Thymus (tissue), 11 donors: ENCODE results near the gene FUT7. TPM values are rescaled to one million over a fixed set of nuclear protein-coding genes. Genes with fewer than 3 reads are reported as not detected.
A peak's percentile ranks its signal among the peaks of the same experiment; 100 is the strongest.
"Not testable (repeated sequence)": the region's sequence is repeated elsewhere in the genome, so short reads cannot be mapped to it uniquely, and the experiment has no call there.

ENCODE experiments used
- DNase-seq, 9 donors: peaks; one replicate each; pipeline ENCODE4 v3.0.0-alpha.2; 2013; ENCODE audit warnings: low spot score in 9 of 9, low read depth in 6 of 9, missing footprints in 1 of 9
- H3K27ac ChIP-seq, 2 donors: one replicate each; pipeline ENCODE4 v1.5.1; 2013; ENCODE audit warnings: control low read depth in 1 of 2, low read depth in 1 of 2, low read length in 1 of 2, mild to moderate bottlenecking in 1 of 2, moderate library complexity in 1 of 2
- H3K27me3 ChIP-seq, 2 donors: one replicate each; pipeline ENCODE4 v1.5.1; 2013; ENCODE audit warnings: low read length in 1 of 2; ENCODE audit not compliant: control insufficient read depth in 2 of 2, insufficient read depth in 1 of 2
- H3K36me3 ChIP-seq, 2 donors: one replicate each; pipeline ENCODE4 v1.5.1; 2013; ENCODE audit warnings: low read length in 1 of 2, mild to moderate bottlenecking in 1 of 2, moderate library complexity in 1 of 2; ENCODE audit not compliant: control insufficient read depth in 2 of 2, insufficient read depth in 2 of 2
- H3K4me1 ChIP-seq, 2 donors: one replicate each; pipeline ENCODE4 v1.5.1; 2013; ENCODE audit warnings: low read length in 2 of 2; ENCODE audit not compliant: control insufficient read depth in 2 of 2, insufficient read depth in 2 of 2
- H3K4me3 ChIP-seq, 2 donors: one replicate each; pipeline ENCODE4 v1.5.1; 2013; ENCODE audit warnings: low read length in 2 of 2, control low read depth in 1 of 2, mild to moderate bottlenecking in 1 of 2
- H3K9me3 ChIP-seq, 2 donors: one replicate each; pipeline ENCODE4 v1.5.1; 2013; ENCODE audit warnings: low read length in 1 of 2, mild to moderate bottlenecking in 1 of 2; ENCODE audit not compliant: control insufficient read depth in 2 of 2, insufficient read depth in 1 of 2
- WGBS: extraction: QIAGEN DNeasy Blood & Tissue Kit; methylation state at CpG from one replicate; pipeline ENCODE4 v1.1.7; 2013; 5-methylcytosine and 5-hydroxymethylcytosine counted together
- polyA plus RNA-seq: library from polyadenylated mRNA; stranded (reverse); fragments of 200-250 nt; gene quantifications from one replicate; pipeline ENCODE4 v1.2.3, GENCODE V29; 2013
- total RNA-seq: library from RNA; stranded (reverse); fragments of 120-200 nt; gene quantifications from one replicate; pipeline ENCODE4 v1.2.4, GENCODE V29; 2013
- donor health status: healthy.

FUT7 gene
- total and polyA plus RNA-seq, 2 donors, result 0.99 to 4.6 TPM

GRCh38 chr9:137037035-137037434 lies 5.1 kb upstream of the FUT7 start:
- Histone ChIP-seq H3K9me3 (no peaks in the 10 kb centered on the region), H3K4me3 (no peak overlapping the region), H3K36me3 (no peaks in the 10 kb centered on the region), H3K4me1 (peaks cover 4 to 21% of the 10 kb centered on the region in 2 donors), H3K27ac (no peak overlapping the region), H3K27me3 (peaks cover 5 to 53% of the 10 kb centered on the region in 2 donors)
- WGBS, result 94% methylated on average over 13 of the region's 13 CpGs
- DNase-seq, result no peak

DNA sequence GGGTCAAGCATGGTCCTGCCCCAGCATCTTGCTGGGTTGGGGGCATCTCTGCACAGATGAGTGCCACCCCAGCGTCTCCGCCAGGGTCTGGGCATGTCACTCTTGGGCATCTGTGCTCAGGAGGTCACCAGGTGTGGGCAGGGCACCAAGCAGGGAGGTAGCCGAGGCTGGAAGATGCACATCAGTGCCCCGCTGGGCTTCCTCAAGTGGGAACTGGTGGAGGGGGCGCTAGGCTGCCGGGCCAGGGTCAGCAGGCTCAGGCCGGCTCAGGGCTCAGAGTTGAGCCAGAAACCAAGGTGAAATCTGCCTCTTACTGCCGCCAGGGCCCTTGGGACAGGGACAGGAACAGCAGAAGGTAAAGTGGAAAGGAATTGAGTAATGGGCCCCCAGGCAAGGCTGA lies 4.0 kb upstream of the FUT7 start:
- DNase-seq, result no peak
- Histone ChIP-seq H3K36me3 (no peaks in the 10 kb centered on the region), H3K27ac (no peak overlapping the region), H3K27me3 (peaks cover 16 to 53% of the 10 kb centered on the region in 2 donors), H3K9me3 (no peaks in the 10 kb centered on the region), H3K4me3 (no peak overlapping the region), H3K4me1 (peaks cover 4 to 25% of the 10 kb centered on the region in 2 donors)
- WGBS, result 94% methylated on average over 8 of the region's 8 CpGs

DNA sequence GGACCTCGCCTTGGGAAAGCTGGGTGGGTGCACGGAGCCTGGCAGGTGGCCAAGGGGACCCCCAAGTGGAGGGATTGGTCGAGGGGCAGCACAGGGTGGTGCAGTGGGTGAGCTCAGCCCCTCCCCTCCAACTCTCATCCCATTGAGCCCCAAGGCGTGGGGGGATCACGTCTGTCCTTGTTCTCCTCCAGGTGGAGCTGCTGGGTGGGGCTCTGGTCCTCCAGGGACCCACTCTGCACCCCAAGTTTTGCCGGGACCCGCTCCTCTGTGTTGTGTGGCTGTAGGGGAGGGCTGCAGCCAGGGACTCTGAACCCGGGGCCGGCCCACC lies 3.6 kb upstream of the FUT7 start:
- no peak for DNase-seq
- peaks cover 19 to 53% of the 10 kb centered on the region in 2 donors for H3K27me3 ChIP-seq
- H3K9me3 ChIP-seq, result no peaks in the 10 kb centered on the region
- 46% methylated on average over 9 of the region's 9 CpGs for WGBS
- no peak overlapping the region for H3K27ac ChIP-seq
- no peaks in the 10 kb centered on the region for H3K36me3 ChIP-seq
- H3K4me3 ChIP-seq, result no peak overlapping the region
- H3K4me1 ChIP-seq, result peaks cover 4 to 29% of the 10 kb centered on the region in 2 donors

DNA sequence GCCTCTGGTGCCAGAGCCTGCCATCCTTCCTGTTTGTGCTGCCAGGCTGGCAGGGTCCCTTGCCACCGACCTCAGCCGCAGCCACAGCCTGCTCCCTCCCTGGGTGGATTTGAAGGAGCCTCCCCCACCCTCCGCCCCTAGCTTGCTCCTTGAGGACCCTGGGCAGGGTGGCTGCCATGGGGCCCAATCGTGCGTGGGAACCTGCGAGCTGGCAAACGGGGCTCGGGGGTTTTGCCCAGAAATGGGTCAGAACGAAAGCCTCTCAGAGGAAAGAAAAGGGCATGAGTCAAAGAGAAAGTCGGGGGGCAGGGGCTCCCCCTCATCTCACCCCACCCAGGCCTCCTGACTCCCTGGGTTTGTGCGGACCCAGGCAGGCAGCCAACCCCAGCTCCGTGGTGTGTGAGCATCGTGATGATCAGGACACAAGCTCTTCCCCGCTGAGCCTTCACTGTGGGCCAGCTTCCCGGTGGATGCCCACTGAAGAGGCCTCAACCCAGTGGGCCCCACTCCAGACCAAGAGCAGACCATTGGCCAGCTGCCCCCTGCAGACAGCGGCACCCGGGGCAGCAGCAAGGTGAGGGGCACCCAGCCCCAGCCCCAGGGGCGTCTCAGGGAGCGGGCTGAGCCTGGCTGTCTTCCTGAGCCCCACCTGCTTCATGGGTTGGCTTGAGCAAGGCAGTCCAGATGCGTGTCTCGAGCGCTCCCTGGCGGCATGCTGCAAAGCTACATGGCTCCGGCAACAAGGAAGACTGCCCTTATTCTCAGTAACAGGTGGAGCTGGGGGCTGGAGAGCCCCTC lies 3.0 kb upstream of the FUT7 start:
- no peak overlapping the region for H3K4me3 ChIP-seq
- peak; percentile 68 to 93 (median 78) for DNase-seq
- WGBS, result 2% methylated on average over 24 of the region's 24 CpGs
- no peaks in the 10 kb centered on the region for H3K9me3 ChIP-seq
- peaks cover 7 to 35% of the 10 kb centered on the region in 2 donors for H3K4me1 ChIP-seq
- peaks cover 23 to 56% of the 10 kb centered on the region in 2 donors for H3K27me3 ChIP-seq
- H3K36me3 ChIP-seq, result no peaks in the 10 kb centered on the region
- H3K27ac ChIP-seq, result peak overlapping the region in 1 of 2 donors; percentile 8

GRCh38 chr9:137034039-137034708 lies 2.3 kb upstream of the FUT7 start:
- H3K27ac ChIP-seq, result no peak overlapping the region
- H3K4me1 ChIP-seq, result peaks cover 8 to 42% of the 10 kb centered on the region in 2 donors

DNA sequence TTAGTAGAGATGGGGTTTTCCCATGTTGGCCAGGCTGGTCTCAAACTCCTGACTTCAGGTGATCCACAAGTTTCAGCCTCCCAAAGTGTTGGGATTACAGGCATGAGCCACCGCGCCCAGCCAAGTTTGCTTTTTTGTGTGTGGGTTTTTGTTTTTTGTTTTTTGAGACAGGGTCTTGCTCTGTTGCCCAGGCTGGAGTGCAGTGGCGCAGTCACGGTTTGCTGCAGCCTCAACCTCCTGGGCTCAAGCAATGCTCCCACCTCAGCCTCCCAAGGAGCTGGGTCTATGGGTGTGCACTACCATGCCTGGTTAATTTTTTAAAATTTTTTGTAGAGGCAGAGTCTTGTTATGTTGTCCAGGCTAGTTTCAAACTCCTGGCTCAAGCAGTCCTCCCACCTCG lies 1.6 kb upstream of the FUT7 start:
- WGBS, result 97% methylated on average over 5 of the region's 5 CpGs
- Histone ChIP-seq H3K27me3 (peaks cover 26 to 64% of the 10 kb centered on the region in 2 donors), H3K4me1 (peaks cover 13 to 49% of the 10 kb centered on the region in 2 donors)
- H3K36me3 ChIP-seq, H3K4me3 ChIP-seq, H3K27ac ChIP-seq, H3K9me3 ChIP-seq, DNase-seq: not testable (repeated sequence)

More at GRCh38 chr9:137034039-137034708, 2.3 kb upstream of the FUT7 start:
- Histone ChIP-seq H3K27me3 (peaks cover 26 to 62% of the 10 kb centered on the region in 2 donors), H3K4me3 (no peak overlapping the region), H3K36me3 (no peaks in the 10 kb centered on the region), H3K9me3 (no peaks in the 10 kb centered on the region)
- no peak for DNase-seq
- WGBS, result 8% methylated on average over 15 of the region's 15 CpGs

- H3K27me3 ChIP-seq, result peaks cover 26 to 67% of the 10 kb centered on the region in 2 donors
- no peaks in the 10 kb centered on the region for H3K36me3 ChIP-seq
- 56% methylated on average over 10 of the region's 10 CpGs for WGBS
- H3K9me3 ChIP-seq, result no peaks in the 10 kb centered on the region
- no peak for DNase-seq
- H3K4me1 ChIP-seq, result peaks cover 13 to 51% of the 10 kb centered on the region in 2 donors
- no peak overlapping the region for H3K4me3 ChIP-seq
- peak overlapping the region in 1 of 2 donors; percentile 26 for H3K27ac ChIP-seq
Measured at GRCh38 chr9:137032858-137033257, 970 bp upstream of the FUT7 start.

DNA sequence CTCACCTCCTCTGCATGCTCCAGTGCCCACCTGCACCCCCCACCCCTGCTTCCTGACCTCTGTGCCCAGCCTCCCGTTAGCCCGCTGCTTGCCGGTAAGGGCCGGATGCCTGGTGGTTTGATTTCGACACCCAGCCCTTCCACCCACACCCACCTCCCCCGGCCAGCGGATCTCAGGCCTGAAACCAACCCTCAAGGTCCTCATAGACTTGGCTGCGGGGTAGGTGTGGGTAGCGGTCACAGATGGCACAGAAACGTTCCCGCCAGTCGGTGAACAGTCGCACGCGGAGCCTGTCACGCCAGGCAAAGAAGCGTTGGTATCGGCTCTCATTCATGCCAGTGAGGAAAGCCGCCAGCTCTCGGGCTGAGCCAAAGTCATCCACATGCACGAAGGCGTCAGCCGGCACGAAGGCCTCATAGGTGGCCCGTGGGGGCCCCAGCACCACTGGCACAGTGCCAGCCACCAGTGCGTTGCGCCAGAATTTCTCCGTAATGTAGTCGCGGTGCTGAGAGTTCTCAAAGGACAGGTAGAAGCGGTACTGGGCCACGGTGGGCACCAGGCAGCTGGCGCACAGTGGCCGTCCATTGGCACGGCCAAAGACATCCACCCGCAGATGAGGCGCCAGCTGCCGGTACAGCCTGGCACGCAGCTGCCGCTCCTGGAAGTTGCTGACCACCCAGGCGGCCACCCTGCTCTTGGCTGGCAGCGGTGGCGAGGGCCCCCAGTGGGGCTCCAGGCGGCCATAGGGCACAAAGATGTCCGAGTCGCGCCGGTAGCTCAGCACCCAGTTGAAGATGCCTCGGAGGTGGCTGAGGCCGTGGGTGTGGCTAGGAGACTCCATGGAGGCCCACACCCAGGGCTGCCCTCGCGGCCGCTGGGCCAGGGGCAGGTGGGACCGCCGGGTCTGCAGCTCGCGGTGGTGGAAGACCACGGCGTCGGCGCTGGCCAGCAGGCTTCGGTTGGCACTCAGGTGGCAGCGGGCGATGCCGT lies 1.1 kb downstream of the FUT7 start:
- Histone ChIP-seq H3K27me3 (peaks cover 31 to 81% of the 10 kb centered on the region in 2 donors), H3K27ac (no peak overlapping the region), H3K4me3 (no peak overlapping the region), H3K9me3 (no peaks in the 10 kb centered on the region), H3K36me3 (no peaks in the 10 kb centered on the region), H3K4me1 (peaks cover 13 to 62% of the 10 kb centered on the region in 2 donors)
- DNase-seq, result no peak
- WGBS, result 53% methylated on average over 65 of the region's 65 CpGs
